GM19238 (cell line): ENCODE data around the gene FOLR1.
"Not testable (repeated sequence)": the region's sequence is repeated elsewhere in the genome, so short reads cannot be mapped to it uniquely, and the experiment has no call there.

Source experiments
- DNase-seq: peaks from one replicate; pipeline ENCODE4 v3.0.0; 2011; ENCODE audit warnings: low spot score; ENCODE audit not compliant: insufficient read length

The FOLR1 gene

DNA sequence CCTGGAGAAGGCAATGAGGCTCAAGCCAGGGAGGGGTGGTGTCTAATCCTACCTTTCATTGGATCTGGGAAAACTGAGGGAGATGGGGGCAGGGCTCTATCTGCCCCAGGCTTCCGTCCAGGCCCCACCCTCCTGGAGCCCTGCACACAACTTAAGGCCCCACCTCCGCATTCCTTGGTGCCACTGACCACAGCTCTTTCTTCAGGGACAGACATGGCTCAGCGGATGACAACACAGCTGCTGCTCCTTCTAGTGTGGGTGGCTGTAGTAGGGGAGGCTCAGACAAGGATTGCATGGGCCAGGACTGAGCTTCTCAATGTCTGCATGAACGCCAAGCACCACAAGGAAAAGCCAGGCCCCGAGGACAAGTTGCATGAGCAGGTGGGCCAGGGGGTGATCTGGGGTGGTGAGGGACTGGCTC is at the start of gene FOLR1:
Gene FOLR1, plus strand, starts transcription at position 180 of the 421 bp plus-strand sequence. Its CDS starts 34 bp downstream, at position 214.
- no peak for DNase-seq

- DNase-seq: not testable (repeated sequence)
These were observed 49.4 kb upstream of the FOLR1 start for GRCh38 chr11:72142543-72142942.

DNA sequence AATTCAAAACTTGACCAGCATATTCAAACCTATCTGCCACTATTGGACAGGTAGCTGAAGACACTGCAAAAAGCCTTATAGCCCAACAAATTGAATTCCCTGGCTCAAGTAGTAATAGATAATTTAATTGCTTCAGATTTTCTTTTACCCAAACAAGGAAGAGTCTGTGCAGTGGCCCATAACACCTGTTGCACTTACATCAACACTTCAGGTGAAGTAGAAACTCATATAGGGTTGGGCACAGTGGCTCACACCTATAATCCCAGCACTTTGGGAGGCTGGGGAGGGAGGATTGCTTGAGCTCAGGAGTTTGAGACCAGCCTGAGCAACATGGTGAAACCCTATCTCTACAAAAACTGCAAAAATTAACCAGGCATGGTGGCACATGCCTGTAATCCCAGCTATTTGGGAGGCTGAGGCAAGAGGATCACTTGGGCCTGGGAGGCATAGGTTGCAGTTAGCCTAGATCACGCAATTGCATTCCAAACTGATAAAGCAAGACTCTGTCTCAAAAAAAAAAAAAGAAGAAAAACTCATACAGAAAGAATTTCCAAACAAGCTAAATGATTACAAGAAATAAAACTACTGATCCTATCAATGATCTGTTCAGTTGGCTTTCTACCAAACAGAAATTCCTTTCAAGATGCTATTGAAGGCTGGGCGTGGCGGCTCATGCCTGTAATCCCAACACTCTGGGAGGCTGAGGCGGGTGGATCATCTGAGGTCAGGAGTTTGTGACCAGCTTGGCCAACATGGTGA is 47.0 kb upstream of the FOLR1 start:
- DNase-seq: no peak

DNA sequence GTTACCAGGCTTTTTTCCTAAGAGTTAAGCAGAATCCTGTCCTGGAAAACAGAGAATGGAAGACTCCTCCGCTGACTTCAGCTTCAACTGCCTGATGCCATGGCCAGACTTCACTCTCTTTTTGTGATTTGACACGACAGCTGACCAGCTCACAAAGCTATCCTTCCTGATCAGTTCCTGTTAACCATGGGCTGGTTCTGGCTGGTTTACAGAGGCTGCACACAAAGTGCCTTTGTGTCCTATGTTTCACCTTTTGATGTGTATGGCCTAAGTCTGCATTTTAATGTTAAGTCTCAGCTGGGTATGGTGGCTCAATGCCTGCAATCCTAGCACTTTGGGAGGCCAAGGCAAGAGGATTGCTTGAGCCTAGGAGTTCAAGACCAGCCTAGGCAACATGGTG is 45.3 kb upstream of the FOLR1 start:
- no peak for DNase-seq

DNA sequence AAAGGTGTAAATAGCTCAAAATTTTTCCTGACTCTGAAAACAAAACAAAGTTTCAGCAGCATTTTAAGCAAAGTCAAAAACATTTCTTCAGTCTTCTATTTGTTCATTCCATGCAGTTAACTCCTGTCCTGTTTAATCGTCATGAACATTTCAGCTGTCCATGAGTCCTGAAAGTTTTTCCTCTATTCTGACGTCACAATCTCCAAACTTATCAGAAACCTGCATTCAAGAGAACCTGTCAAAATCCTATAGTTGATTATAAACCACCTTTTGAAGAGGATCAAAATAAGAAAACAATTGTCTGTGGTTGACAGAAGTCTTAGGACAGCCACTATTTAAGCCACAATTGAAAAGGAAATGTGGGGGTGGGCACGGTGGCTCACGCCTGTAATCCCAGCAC is 41.1 kb upstream of the FOLR1 start:
- DNase-seq: no peak

GRCh38 chr11:72153874-72154273 is 38.1 kb upstream of the FOLR1 start:
- DNase-seq: not testable (repeated sequence)

GRCh38 chr11:72154816-72155215 is 37.1 kb upstream of the FOLR1 start:
- no peak for DNase-seq

DNA sequence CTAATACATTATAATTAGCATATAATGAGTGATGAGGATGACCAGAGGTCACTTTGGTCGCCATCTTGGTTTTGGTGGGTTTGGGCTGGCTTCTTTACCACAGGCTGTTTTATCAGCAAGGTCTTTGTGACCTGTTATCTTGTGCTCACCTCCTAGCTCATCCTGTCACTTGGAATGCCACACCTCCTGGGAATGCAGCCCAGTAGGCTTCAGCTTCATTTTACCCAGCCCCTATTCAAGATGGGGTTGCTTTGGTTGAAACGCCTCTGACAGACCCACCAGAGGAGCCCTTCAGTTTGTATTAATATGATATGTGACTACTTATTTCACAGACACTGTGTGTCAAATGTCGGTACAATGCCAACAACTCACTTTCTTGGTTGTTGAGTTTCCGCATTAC is 36.2 kb upstream of the FOLR1 start:
- DNase-seq: no peak

DNA sequence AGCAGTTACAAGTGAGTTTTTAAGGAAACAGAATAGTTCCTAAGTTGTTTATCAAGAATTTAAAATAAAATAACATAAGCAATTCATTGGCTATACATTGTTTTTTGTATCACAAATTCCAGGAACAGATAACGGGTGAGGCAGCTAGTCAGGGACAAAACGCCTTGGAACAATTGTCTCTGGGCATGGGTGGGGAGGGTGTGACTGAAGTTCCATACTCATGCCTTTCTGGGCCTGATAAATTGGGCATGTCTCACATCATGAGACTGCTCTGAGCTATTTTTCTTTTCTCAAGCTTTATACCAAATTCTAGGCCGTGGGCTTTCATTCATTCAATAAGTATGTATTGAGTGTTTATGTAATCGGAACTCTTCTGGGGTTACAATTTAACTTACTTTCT is 34.8 kb upstream of the FOLR1 start:
- DNase-seq: no peak

DNA sequence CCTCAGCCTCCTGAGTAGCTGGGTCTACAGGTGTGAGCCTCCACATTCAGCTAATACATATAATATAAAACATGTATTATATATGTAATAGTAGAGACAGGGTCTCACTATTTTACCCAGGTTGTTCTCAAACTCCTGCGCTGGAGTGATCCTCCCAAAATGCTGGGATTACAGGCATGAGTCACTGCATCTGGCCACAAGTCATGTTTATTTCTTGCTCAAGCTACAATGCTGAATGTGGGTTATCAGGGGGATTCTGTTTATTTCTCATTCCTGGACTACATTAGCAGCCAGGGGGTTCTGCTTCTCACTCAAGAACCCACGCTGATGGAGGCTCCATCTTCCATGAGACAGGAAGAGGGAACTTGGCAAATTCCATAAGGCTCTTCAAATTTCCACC is 31.6 kb upstream of the FOLR1 start:
- no peak for DNase-seq

- no peak for DNase-seq
These were observed 28.9 kb upstream of the FOLR1 start for GRCh38 chr11:72162891-72163492.

DNA sequence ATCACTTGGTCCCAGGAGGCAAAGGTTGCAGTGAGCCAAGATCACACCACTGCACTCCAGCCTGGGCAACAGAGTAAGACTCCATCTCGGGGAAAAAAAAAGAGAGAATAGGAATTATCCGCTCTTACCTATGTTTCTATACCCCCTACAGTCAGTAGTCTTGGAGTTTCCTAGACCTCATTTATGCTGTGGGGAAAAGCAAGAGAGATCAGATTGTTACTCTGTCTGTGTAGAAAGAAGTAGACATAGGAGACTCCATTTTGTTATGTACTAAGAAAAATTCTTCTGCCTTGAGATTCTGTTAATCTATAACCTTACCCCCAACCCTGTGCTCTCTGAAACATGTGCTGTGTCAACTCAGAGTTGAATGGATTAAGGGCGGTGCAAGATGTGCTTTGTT is 27.8 kb upstream of the FOLR1 start:
- not testable (repeated sequence) for DNase-seq

DNA sequence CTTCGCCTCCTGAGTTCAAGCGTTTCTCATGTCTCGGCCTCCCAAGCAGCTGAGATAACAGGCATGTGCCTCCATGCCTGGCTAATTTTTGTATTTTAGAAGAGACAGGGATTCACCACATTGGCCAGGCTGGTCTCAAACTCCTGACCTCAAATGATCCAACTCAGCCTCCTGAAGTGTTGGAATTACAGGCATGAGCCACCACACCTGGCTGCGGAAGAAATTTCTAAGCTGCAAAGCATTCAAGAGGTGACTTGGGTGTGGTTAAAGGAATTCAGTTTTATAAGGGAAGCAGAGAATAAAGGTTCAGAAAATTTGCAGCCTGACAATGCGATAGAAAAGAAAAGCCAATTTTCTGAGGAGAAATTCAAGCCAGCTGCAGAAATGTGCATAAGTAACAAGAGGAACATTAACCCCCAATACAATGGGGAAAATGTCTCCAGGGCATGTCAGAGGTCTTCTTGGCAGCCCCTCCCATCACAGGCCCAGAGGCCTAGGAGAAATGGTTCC is 22.8 kb upstream of the FOLR1 start:
- not testable (repeated sequence) for DNase-seq

DNA sequence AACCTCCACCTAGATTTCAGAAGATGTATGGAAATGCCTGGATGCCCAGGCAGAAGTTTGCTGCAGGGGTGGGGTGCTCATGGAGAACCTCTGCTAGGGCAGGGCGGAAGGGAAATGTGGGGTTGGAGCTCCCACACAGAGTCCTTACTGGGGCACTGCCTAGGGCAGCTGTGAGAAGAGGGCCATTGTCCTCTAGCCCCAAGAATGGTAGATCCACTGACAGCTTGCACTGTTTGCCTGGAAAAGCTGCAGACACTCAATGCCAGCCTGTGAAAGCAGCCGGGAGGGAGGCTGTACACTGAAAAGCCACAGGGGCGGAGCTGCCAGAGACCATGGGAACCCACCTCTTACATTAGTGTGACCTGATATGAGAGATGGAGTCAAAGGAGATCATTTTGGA is 22.2 kb upstream of the FOLR1 start:
- not testable (repeated sequence) for DNase-seq

GRCh38 chr11:72172043-72172442 is 19.9 kb upstream of the FOLR1 start:
- DNase-seq: not testable (repeated sequence)

DNA sequence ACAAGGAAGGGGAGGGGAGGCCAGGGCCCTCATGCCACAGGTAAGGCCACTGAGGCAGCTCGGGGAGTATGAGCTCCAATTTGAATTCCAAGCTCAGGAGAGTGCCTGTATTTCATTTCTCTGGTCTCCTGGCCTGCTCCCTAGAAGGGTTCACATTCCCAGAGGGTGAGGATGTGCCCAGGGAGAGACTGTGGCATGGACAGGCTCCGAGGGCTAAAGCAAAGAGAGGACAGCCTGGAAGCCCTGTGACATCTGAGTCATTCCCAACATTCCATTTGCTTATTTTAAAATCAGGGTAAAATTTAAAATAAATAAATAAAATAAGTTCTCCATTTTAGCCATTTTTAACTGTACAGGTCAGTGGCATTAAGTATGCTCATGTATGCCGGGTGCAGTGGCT is 18.6 kb upstream of the FOLR1 start:
- DNase-seq: no peak

- no peak for DNase-seq
These were observed 17.5 kb upstream of the FOLR1 start for GRCh38 chr11:72174302-72175070.

DNA sequence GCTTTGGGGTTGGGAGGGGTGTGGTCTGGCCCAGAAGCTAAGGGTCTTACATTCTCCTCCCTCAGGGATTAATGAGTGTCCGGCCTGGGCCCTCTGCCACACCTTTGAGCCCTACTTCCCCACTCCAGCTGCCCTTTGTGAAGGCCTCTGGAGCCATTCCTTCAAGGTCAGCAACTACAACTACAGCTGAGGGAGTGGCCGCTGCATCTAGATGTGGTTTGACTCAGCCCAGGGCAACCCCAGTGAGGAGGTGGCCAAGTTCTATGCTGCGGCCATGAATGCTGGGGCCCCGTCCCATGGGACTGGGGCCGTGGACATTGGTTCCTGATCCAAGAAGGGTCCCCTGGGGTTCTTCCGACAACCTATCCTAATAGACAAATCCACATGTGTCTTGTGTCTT is 14.3 kb upstream of the FOLR1 start:
- DNase-seq: no peak

- no peak for DNase-seq
These were observed 12.7 kb upstream of the FOLR1 start for GRCh38 chr11:72179049-72179803.

DNA sequence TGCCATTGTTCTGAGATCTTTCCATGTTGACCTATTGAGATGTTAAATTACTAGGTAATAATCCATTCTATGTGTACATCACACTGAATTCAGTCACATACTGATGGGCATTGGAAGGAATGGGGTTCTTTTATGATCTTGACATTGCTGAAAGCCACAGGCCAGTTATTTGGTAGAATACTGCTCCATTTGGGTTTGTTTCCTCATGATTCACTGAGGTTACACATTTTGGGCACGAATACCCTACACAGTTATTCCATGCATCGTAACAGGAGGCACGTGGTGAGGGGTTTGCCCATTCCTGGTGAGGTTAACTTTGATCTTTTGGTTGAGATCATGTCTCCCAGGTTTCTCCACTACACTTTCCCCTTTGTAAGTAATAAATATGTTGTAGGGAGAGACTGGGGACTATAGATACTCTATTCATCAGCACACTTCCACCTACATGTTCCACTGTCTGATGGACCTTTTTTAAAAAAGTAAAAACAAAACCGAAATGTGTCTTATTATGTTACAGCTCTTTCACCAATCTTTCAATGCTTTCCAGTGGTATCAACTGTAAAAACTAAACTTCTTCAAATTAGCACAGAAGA is 12.0 kb upstream of the FOLR1 start:
- no peak for DNase-seq
